GM12878 (cell line): Measurements from ENCODE around the gene CDKN2AIPNL. TPM values are rescaled to one million over a fixed set of nuclear protein-coding genes. Genes with fewer than 3 reads are reported as not detected.

ENCODE experiments used
- CHD2 ChIP-seq: IDR thresholded peaks from 2 replicates; pipeline ENCODE4 v1.6.1; 2011; ENCODE audit warnings: low read depth, low read length, improper control_type of control experiment, borderline replicate concordance
- CREB1 ChIP-seq: IDR thresholded peaks from 2 replicates; pipeline ENCODE4 v1.6.1; 2012; ENCODE audit warnings: low read depth, mild to moderate bottlenecking, inconsistent platforms
- ELK1 ChIP-seq: IDR thresholded peaks from 2 replicates; pipeline ENCODE4 v1.6.1; 2012; ENCODE audit warnings: low read depth, low read length, improper control_type of control experiment
- GATAD2B ChIP-seq: fragments of 450-650 bp; conservative IDR thresholded peaks from 2 replicates; pipeline ENCODE4 v1.6.1; 2017; ENCODE audit warnings: low read depth, mild to moderate bottlenecking, moderate library complexity
- HDAC2 ChIP-seq: fragments of 200-600 bp; sonication (generic); IDR thresholded peaks from 2 replicates; pipeline ENCODE4 v1.6.1; 2017
- IKZF1 ChIP-seq: fragments of 450-650 bp; conservative IDR thresholded peaks from 2 replicates; pipeline ENCODE4 v1.6.1; 2017; ENCODE audit warnings: antibody characterized with exemption, mild to moderate bottlenecking
- MAX ChIP-seq: IDR thresholded peaks from 2 replicates; pipeline ENCODE4 v1.6.1; 2012; ENCODE audit warnings: low read depth, low read length, improper control_type of control experiment
- MXI1 ChIP-seq: fragments of 150-350 bp; IDR thresholded peaks from 2 replicates; pipeline ENCODE4 v1.6.1; 2011; ENCODE audit warnings: low read depth, mild to moderate bottlenecking, inconsistent platforms, low read length, improper control_type of control experiment
- MYB ChIP-seq: fragments of 150-350 bp; IDR thresholded peaks from 2 replicates; pipeline ENCODE4 v1.6.1; 2014; ENCODE audit warnings: mild to moderate bottlenecking, low read depth, low read length, borderline replicate concordance
- NBN ChIP-seq: fragments of 450-650 bp; IDR thresholded peaks from 2 replicates; pipeline ENCODE4 v1.6.1; 2016
- NR2C1 ChIP-seq: fragments of 450-650 bp; IDR thresholded peaks from 2 replicates; pipeline ENCODE4 v1.6.1; 2017; ENCODE audit warnings: antibody characterized with exemption, mild to moderate bottlenecking, moderate library complexity
- PKNOX1 ChIP-seq: fragments of 450-650 bp; IDR thresholded peaks from 2 replicates; pipeline ENCODE4 v1.6.1; 2016; ENCODE audit warnings: mild to moderate bottlenecking
- POLR2AphosphoS2 ChIP-seq: IDR thresholded peaks from 2 replicates; pipeline ENCODE4 v1.6.1; 2011; ENCODE audit warnings: low read depth, mild to moderate bottlenecking, low read length, improper control_type of control experiment, moderate library complexity
- RAD21 ChIP-seq: IDR thresholded peaks from 2 replicates; pipeline ENCODE4 v1.6.1; 2011; ENCODE audit warnings: mild to moderate bottlenecking, low read depth, low read length, moderate library complexity; ENCODE audit not compliant: insufficient read depth
- RUNX3 ChIP-seq: IDR thresholded peaks from 2 replicates; pipeline ENCODE4 v1.6.1; 2012; ENCODE audit warnings: low read length, inconsistent platforms
- SIX5 ChIP-seq: IDR thresholded peaks from 2 replicates; pipeline ENCODE4 v1.6.1; 2011; ENCODE audit warnings: mild to moderate bottlenecking, low read depth, low read length, moderate library complexity; ENCODE audit not compliant: severe bottlenecking
- SKIL ChIP-seq: fragments of 450-650 bp; IDR thresholded peaks from 2 replicates; pipeline ENCODE4 v1.6.1; 2017; ENCODE audit warnings: mild to moderate bottlenecking, low read depth, inconsistent platforms; ENCODE audit not compliant: poor library complexity, severe bottlenecking
- SP1 ChIP-seq: IDR thresholded peaks from one replicate; pipeline ENCODE4 v1.6.1; 2011; ENCODE audit warnings: low read depth, low read length
- SUPT20H ChIP-seq: IDR thresholded peaks from 2 replicates; pipeline ENCODE4 v1.6.1; 2011; ENCODE audit warnings: low read depth, mild to moderate bottlenecking, low read length, moderate library complexity, borderline replicate concordance; ENCODE audit not compliant: control insufficient read depth
- TCF3 ChIP-seq: IDR thresholded peaks from 2 replicates; pipeline ENCODE4 v1.6.1; 2012; ENCODE audit warnings: low read depth, mild to moderate bottlenecking, low read length, borderline replicate concordance; ENCODE audit not compliant: insufficient read depth
- ZNF592 ChIP-seq: fragments of 450-650 bp; IDR thresholded peaks from 2 replicates; pipeline ENCODE4 v1.6.1; 2017; ENCODE audit warnings: mild to moderate bottlenecking, moderate library complexity
- polyA plus RNA-seq, 11 experiments: library from polyadenylated mRNA; depleted of rRNA in 4 of 11; unstranded in 6 of 11; stranded (reverse) in 5 of 11; fragments of >200 nt; fragmentation: Nextera tagmentation in 4 of 11; fragmentation: Illumina TruSeq in 1 of 11; extraction: Ambion mirVana in 4 of 11; extraction: Trizol in 1 of 11; gene quantifications; 1 replicate in 1 of 11; 2 replicates in 10 of 11; pipeline versions ENCODE4 v1.2.1 to v1.2.3, GENCODE V29; 2011 to 2016; ENCODE audit warnings: inconsistent platforms in 2 of 11, missing spikeins in 2 of 11, low read depth in 1 of 11
- total RNA-seq, 4 experiments: library from RNA; depleted of rRNA in 3 of 4; stranded (reverse); fragments of >200 nt in 3 of 4; fragmentation: Illumina TruSeq in 1 of 4; extraction: Trizol in 1 of 4; gene quantifications; 2 replicates each; pipeline versions ENCODE4 v1.2.1 to v1.2.3, GENCODE V29; 2013 to 2021

CDKN2AIPNL gene
- total and polyA plus RNA-seq, 10 of the 15 experiments (the other 5 are each of a cell fraction or from before 2014, with no cell fraction given), result 23.5 to 72.0 (median 36.6) TPM

GRCh38 chr5:134370871-134371833 lies 40.5 kb downstream of the CDKN2AIPNL start, which contains the start of gene UBE2B (continued):
- TF ChIP-seq SKIL (peak; percentile 97), NR2C1 (peak; percentile 60; the same call in 1 of the 2 replicates), PKNOX1 (peak; percentile 74), HDAC2 (no peak), SUPT20H (no peak), POLR2AphosphoS2 (peak; percentile 55), CHD2 (peak; percentile 94), MAX (peak; percentile 99), ELK1 (peak; percentile 45; the same call in 1 of the 2 replicates), IKZF1 (peak; percentile 97), NBN (peak; percentile 99), CREB1 (peak; percentile 91), MYB (no peak), RAD21 (no peak), ZNF592 (no peak), TCF3 (0 out of 2 replicates have a peak, but pooled peaks have one; percentile 42), SP1 (peak; percentile 95), RUNX3 (peak; percentile 72), GATAD2B (peak; percentile 78; the same call in 1 of the 2 replicates), MXI1 (peak; percentile 20), SIX5 (peak; percentile 41)
